K562 (cell line): ENCODE results near the gene PRR19. TPM values are rescaled to one million over a fixed set of nuclear protein-coding genes. Genes with fewer than 3 reads are reported as not detected.

Experiments
- ARID1B ChIP-seq: fragments of 450-650 bp; IDR thresholded peaks from 2 replicates; pipeline ENCODE4 v1.6.1; 2016; ENCODE audit warnings: antibody characterized with exemption, mild to moderate bottlenecking, inconsistent platforms
- ATF6 ChIP-seq: sonication (generic); formaldehyde crosslinking; IDR thresholded peaks from 2 replicates; pipeline ENCODE4 v1.4.0; 2020; ENCODE audit warnings: mild to moderate bottlenecking, missing genetic modification reagents
- CC2D1A ChIP-seq: fragments of 450-650 bp; IDR thresholded peaks from 2 replicates; pipeline ENCODE4 v1.6.1; 2017; ENCODE audit warnings: mild to moderate bottlenecking
- CSDE1 ChIP-seq, 2 experiments: fragments of 450-650 bp; IDR thresholded peaks; 2 replicates each; pipeline ENCODE4 v1.6.1; 2016; ENCODE audit warnings: mild to moderate bottlenecking in 1 of 2
- FIP1L1 ChIP-seq: fragments of 200-400 bp; formaldehyde crosslinking; IDR thresholded peaks from 2 replicates; pipeline ENCODE4 v1.6.1; 2018; ENCODE audit warnings: mild to moderate bottlenecking, low read depth, low read length; ENCODE audit not compliant: poor library complexity, severe bottlenecking
- GTF2E2 ChIP-seq: fragments of 200-800 bp; sonication (Bioruptor generic); IDR thresholded peaks from 2 replicates; pipeline ENCODE4 v1.6.1; 2016; ENCODE audit warnings: missing genetic modification characterization, missing compliant biosample characterization
- HEY1 ChIP-seq: fragments of 250-450 bp; sonication (Bioruptor Pico); IDR thresholded peaks from 2 replicates; pipeline ENCODE4 v1.5.0; 2020; ENCODE audit warnings: mild to moderate bottlenecking, moderate library complexity, borderline replicate concordance
- HMG20A ChIP-seq: fragments of 450-650 bp; formaldehyde crosslinking; conservative IDR thresholded peaks from 2 replicates; pipeline ENCODE4 v1.4.0; 2020; ENCODE audit warnings: mild to moderate bottlenecking, mixed read lengths
- KAT8 ChIP-seq: fragments of 450-650 bp; IDR thresholded peaks from 2 replicates; pipeline ENCODE4 v1.6.1; 2016; ENCODE audit warnings: low read depth, mild to moderate bottlenecking
- LCOR ChIP-seq: sonication (generic); formaldehyde crosslinking; IDR thresholded peaks from 2 replicates; pipeline ENCODE4 v1.8.0; 2022; ENCODE audit warnings: mild to moderate bottlenecking, missing genetic modification reagents
- MAFF ChIP-seq: IDR thresholded peaks from 2 replicates; pipeline ENCODE4 v1.6.1; 2012; ENCODE audit warnings: low read length, improper control_type of control experiment
- MCM2 ChIP-seq: fragments of 450-650 bp; IDR thresholded peaks from 2 replicates; pipeline ENCODE4 v1.6.1; 2017; ENCODE audit warnings: low read depth, mild to moderate bottlenecking
- NRF1 ChIP-seq, 2 experiments: fragments of 450-650 bp; IDR thresholded peaks in 1 of 2; conservative IDR thresholded peaks in 1 of 2; 2 replicates each; pipeline ENCODE4 v1.6.1; 2014; ENCODE audit warnings: mild to moderate bottlenecking in 2 of 2
- PHF20 ChIP-seq: fragments of 450-650 bp; IDR thresholded peaks from 2 replicates; pipeline ENCODE4 v1.6.1; 2018; ENCODE audit not compliant: partially characterized antibody
- POLR2A ChIP-seq: fragments of 450-650 bp; conservative IDR thresholded peaks from 2 replicates; pipeline ENCODE4 v1.6.1; 2016
- PRMT5 ChIP-seq: sonication (generic); formaldehyde crosslinking; IDR thresholded peaks from 2 replicates; pipeline ENCODE4 v1.5.0; 2020; ENCODE audit warnings: missing genetic modification reagents
- RHOXF2B ChIP-seq: fragments of 250-450 bp; sonication (Bioruptor Pico); conservative IDR thresholded peaks from 2 replicates; pipeline ENCODE4 v1.5.1; 2021
- SRSF1 ChIP-seq: fragments of 200-400 bp; formaldehyde crosslinking; IDR thresholded peaks from 2 replicates; pipeline ENCODE4 v1.6.1; 2017; ENCODE audit warnings: mild to moderate bottlenecking, low read depth, low read length, moderate library complexity
- XRCC4 ChIP-seq: IDR thresholded peaks from one replicate; pipeline ENCODE4 v1.6.1; 2011; ENCODE audit not compliant: insufficient read depth, insufficient read length; ENCODE audit errors: extremely low read depth
- ZNF143 ChIP-seq: sonication (generic); formaldehyde crosslinking; IDR thresholded peaks from 2 replicates; pipeline ENCODE4 v1.9.0; 2022; ENCODE audit warnings: mild to moderate bottlenecking, missing genetic modification reagents
- ZNF274 ChIP-seq: IDR thresholded peaks from 2 replicates; pipeline ENCODE4 v1.6.1; 2011; ENCODE audit warnings: low read depth, mild to moderate bottlenecking, low read length, moderate library complexity, borderline replicate concordance
- ZNF280B ChIP-seq: fragments of 250-450 bp; sonication (Bioruptor Pico); IDR thresholded peaks from 2 replicates; pipeline ENCODE4 v1.5.1; 2021; ENCODE audit warnings: mild to moderate bottlenecking
- ZNF444 ChIP-seq: fragments of 250-450 bp; sonication (Bioruptor Pico); IDR thresholded peaks from 2 replicates; pipeline ENCODE4 v1.4.0; 2020; ENCODE audit warnings: mild to moderate bottlenecking, moderate library complexity
- ZSCAN29 ChIP-seq: fragments of 450-650 bp; IDR thresholded peaks from 2 replicates; pipeline ENCODE4 v1.6.1; 2017
- ZZZ3 ChIP-seq: fragments of 450-650 bp; IDR thresholded peaks from 2 replicates; pipeline ENCODE4 v1.6.1; 2016; ENCODE audit warnings: antibody characterized with exemption, mild to moderate bottlenecking, moderate library complexity
- polyA plus RNA-seq, 8 experiments: library from polyadenylated mRNA; depleted of rRNA in 4 of 8; stranded (reverse) in 5 of 8; unstranded in 3 of 8; fragments of >200 nt; fragmentation: Nextera tagmentation in 2 of 8; fragmentation: Illumina TruSeq in 1 of 8; extraction: Ambion mirVana in 2 of 8; extraction: Trizol in 1 of 8; gene quantifications; 2 replicates each; pipeline versions ENCODE4 v1.2.1 to v1.2.3, GENCODE V29; 2011 to 2014; ENCODE audit warnings: inconsistent platforms in 1 of 8, missing spikeins in 1 of 8
- total RNA-seq, 7 experiments: library from RNA; depleted of rRNA in 6 of 7; stranded (reverse); fragments of >200 nt in 6 of 7; fragmentation: Illumina TruSeq in 2 of 7; extraction: Trizol in 2 of 7; gene quantifications; 2 replicates each; pipeline versions ENCODE4 v1.2.1 to v1.2.3, GENCODE V29; 2011 to 2021; ENCODE audit warnings: low replicate concordance in 1 of 7
- TF ChIP-seq, protein P1 (sequence below): fragments of 250-450 bp; sonication (Bioruptor Pico); IDR thresholded peaks from 2 replicates; pipeline ENCODE4 v1.8.0; 2021; ENCODE audit warnings: borderline replicate concordance, mild to moderate bottlenecking, moderate library complexity; ENCODE audit not compliant: poor library complexity, severe bottlenecking

Gene PRR19
- total and polyA plus RNA-seq, 9 of the 15 experiments (the other 6 are each of a cell fraction or from before 2014, with no cell fraction given) = 0.10 to 1.6 (median 0.54) TPM

GRCh38 chr19:42279902-42280814, 21.8 kb upstream of the PRR19 start (continued):
- no peak for TF ChIP-seq SRSF1
- no peak for TF ChIP-seq HEY1 (CRISPR knock-in tag)
- TF ChIP-seq FIP1L1 = peak; percentile 78
- no peak for TF ChIP-seq HMG20A (CRISPR knock-in tag)
- TF ChIP-seq, protein P1, sequence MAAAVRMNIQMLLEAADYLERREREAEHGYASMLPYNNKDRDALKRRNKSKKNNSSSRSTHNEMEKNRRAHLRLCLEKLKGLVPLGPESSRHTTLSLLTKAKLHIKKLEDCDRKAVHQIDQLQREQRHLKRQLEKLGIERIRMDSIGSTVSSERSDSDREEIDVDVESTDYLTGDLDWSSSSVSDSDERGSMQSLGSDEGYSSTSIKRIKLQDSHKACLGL (CRISPR knock-in tag) = no peak
- TF ChIP-seq MAFF = no peak
- TF ChIP-seq ZNF280B (CRISPR knock-in tag) = no peak
- TF ChIP-seq ATF6 (CRISPR knock-in tag) = peak; percentile 71; the same call in 1 of the 2 replicates
- no peak for TF ChIP-seq KAT8
- peak; percentile 42 for TF ChIP-seq PHF20
- peak; percentile 27; the same call in 1 of the 2 replicates for TF ChIP-seq ZNF143
- TF ChIP-seq POLR2A = peak; percentile 70
- TF ChIP-seq MCM2 = no peak
- no peak for TF ChIP-seq GTF2E2
- no peak for TF ChIP-seq ARID1B
- TF ChIP-seq PRMT5 (CRISPR knock-in tag) = no peak
- TF ChIP-seq ZZZ3 = no peak
- TF ChIP-seq ZNF444 = no peak
- TF ChIP-seq NRF1 (conservative IDR thresholded peaks at IDR 0.05 in 1 of 2, IDR thresholded peaks at IDR 0.05 in 1 of 2) = peak; percentile 96
- TF ChIP-seq ZSCAN29 = no peak
- TF ChIP-seq CSDE1 (IDR thresholded peaks at IDR 0.05) = no peak
- TF ChIP-seq ZNF274 = no peak
- TF ChIP-seq RHOXF2B = no peak
- TF ChIP-seq LCOR (CRISPR knock-in tag) = peak; percentile 70; the same call in 1 of the 2 replicates
- no peak for TF ChIP-seq CC2D1A
- TF ChIP-seq XRCC4 = no peak
